ENCODE data around the gene MTA3.

MTA3 gene

GRCh38 chr2:42653039-42653438 is 84.6 kb downstream of the MTA3 start:
- H3K27ac ChIP-seq: no peak overlapping the region
- DNase-seq (ENCODE audit: low read depth, low spot score): no peak

- H3K27ac ChIP-seq: no peak overlapping the region
- DNase-seq (ENCODE audit: low read depth, low spot score): no peak
Measured at GRCh38 chr2:42653908-42654445, 85.5 kb downstream of the MTA3 start.

- DNase-seq (ENCODE audit: low read depth, low spot score): no peak
- no peak overlapping the region for H3K27ac ChIP-seq
Measured at GRCh38 chr2:42658306-42658705, 89.9 kb downstream of the MTA3 start.

DNA sequence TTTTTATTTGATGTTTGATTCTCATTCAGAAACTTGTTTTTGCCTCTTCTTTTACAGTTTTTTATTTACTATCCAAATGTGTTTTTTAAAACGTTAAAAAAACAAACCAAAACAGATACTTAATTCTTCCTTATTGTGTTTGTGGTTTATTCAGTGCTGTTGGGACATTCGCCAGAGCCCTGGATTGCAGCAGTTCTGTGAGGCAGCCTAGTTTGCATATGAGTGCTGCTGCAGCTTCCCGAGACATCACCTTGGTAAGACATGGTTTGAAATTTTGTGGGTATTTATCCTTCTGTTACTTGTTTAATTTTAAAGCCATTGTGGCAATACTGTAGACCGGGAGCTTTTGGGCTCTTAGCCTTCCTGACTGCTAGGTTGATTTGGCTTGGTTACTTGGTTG is 91.2 kb downstream of the MTA3 start:
- DNase-seq (ENCODE audit: low read depth, low spot score): no peak

GRCh38 chr2:42663106-42663780 is 94.8 kb downstream of the MTA3 start:
- H3K27ac ChIP-seq: no peak overlapping the region
- peak; percentile 2 for DNase-seq (ENCODE audit: low read depth, low spot score)

More for the DNA sequence above, 91.2 kb downstream of the MTA3 start:
- H3K27ac ChIP-seq: no peak overlapping the region

- H3K27ac ChIP-seq: no peak overlapping the region
- DNase-seq (ENCODE audit: low read depth, low spot score): no peak
Measured at GRCh38 chr2:42663828-42664227, 95.4 kb downstream of the MTA3 start.

- DNase-seq (ENCODE audit: low read depth, low spot score): no peak
- H3K27ac ChIP-seq: no peak overlapping the region
Measured at GRCh38 chr2:42673989-42674579, 105.7 kb downstream of the MTA3 start.

DNA sequence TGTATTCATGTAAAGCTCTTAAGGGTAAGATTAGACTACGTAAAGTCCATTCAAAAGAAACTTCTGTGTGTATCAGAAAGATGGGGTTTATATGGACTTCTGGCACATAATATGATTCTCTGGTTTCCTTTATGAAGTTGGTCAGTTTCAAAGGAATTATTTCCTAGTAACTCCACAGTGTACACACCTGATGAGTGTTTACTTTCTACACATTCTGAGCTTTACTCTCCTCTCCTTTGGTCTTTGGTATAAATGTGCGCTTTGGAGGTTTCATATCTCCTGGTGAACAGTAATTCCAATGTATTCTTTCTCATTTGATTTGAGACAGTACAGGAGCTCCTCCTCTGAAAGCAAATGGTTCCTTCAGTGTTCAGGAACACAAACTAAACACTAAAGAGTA is 107.4 kb downstream of the MTA3 start:
- DNase-seq (ENCODE audit: low read depth, low spot score): no peak
- H3K27ac ChIP-seq: no peak overlapping the region

GRCh38 chr2:42685303-42685702 is 116.9 kb downstream of the MTA3 start:
- no peak for DNase-seq (ENCODE audit: low read depth, low spot score)
- H3K27ac ChIP-seq: no peak overlapping the region

GRCh38 chr2:42693013-42693615 is 124.7 kb downstream of the MTA3 start:
- H3K27ac ChIP-seq: no peak overlapping the region
- no peak for DNase-seq (ENCODE audit: low read depth, low spot score)

- no peak overlapping the region for H3K27ac ChIP-seq
- no peak for DNase-seq (ENCODE audit: low read depth, low spot score)
Measured at GRCh38 chr2:42693688-42694479, 125.5 kb downstream of the MTA3 start.

- DNase-seq (ENCODE audit: low read depth, low spot score): no peak
- H3K27ac ChIP-seq: no peak overlapping the region
Measured at GRCh38 chr2:42696987-42697386, 128.6 kb downstream of the MTA3 start.

DNA sequence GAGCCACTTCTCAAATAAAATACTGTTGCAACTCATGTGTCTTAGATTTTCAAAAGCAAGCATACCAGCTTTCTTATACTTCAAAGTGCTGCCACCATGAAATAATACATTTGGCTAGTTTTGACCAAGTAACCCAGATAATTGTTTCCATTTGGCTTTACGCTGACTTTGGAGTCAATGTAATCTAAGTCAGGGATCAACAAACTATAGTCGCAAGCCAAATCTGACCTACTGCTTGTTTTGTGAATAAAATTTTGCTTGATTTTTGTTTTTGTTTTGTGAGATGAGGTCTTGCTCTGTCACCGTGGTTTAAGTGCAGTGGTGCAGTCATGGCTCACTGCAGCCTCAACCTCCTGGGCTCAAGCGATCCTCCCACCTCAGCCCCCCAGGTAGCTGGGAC is 130.5 kb downstream of the MTA3 start:
- DNase-seq (ENCODE audit: low read depth, low spot score): no peak
- H3K27ac ChIP-seq: no peak overlapping the region

- no peak overlapping the region for H3K27ac ChIP-seq
- no peak for DNase-seq (ENCODE audit: low read depth, low spot score)
Measured at GRCh38 chr2:42706836-42707235, 138.4 kb downstream of the MTA3 start.

DNA sequence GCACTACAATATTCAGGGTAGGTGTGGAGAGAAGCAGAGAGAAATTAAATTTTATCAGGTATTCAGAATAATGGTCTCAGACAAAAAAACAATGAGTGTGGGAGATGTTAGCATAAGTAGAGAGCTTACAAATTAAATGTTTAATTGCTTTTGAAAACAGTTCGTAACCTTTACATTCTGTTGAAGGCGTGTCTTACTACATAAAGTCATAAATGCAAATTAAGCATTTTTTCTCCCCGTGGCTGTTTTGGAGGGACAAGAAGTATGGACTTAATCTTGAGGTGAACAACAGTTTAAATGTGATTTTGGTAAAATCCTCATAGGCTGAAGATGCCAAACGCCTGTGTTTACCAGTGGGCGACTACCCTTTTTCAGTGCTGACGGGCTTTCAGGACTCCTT is 139.7 kb downstream of the MTA3 start:
- DNase-seq (ENCODE audit: low read depth, low spot score): no peak
- H3K27ac ChIP-seq: no peak overlapping the region

DNA sequence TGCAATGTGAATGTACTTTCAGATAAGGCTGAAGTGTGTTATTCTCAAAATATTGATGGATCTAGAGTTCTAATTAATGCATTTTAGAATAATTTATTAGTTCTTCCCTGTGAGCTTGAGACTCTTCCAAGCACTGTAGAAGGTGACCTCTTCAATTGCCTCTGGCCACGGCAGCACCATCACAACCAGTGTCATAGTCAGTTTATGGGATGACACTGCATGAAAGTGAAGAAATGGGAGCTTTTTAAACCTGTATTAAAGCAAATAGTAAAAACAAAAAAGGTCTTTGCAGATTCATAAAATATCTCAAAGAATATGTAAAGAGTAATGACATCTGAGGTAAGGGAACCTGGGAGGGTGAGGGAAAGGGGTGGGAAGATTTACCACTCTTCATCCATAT is 143.5 kb downstream of the MTA3 start:
- no peak overlapping the region for H3K27ac ChIP-seq
- DNase-seq (ENCODE audit: low read depth, low spot score): no peak

- no peak overlapping the region for H3K27ac ChIP-seq
- no peak for DNase-seq (ENCODE audit: low read depth, low spot score)
Measured at GRCh38 chr2:42712934-42713333, 144.5 kb downstream of the MTA3 start.

DNA sequence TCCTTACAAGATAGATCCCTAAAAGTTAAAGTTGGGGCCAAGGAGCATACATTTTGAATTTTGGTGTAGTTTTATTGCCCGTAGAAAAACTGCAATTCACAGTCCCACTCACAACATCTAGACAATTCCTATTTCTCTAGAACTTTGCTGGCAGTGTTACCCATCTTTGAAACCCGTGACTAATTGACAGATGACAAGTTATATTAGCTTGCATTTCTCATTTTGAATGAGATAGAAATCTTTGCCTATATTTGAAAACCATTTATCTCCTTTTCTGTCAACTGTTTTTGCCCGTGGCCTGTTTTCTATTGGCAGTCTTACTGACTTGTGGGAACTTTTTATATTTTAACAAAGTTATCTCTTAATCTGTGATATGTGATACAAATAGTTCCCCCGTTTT is 145.5 kb downstream of the MTA3 start:
- DNase-seq (ENCODE audit: low read depth, low spot score): no peak
- no peak overlapping the region for H3K27ac ChIP-seq

DNA sequence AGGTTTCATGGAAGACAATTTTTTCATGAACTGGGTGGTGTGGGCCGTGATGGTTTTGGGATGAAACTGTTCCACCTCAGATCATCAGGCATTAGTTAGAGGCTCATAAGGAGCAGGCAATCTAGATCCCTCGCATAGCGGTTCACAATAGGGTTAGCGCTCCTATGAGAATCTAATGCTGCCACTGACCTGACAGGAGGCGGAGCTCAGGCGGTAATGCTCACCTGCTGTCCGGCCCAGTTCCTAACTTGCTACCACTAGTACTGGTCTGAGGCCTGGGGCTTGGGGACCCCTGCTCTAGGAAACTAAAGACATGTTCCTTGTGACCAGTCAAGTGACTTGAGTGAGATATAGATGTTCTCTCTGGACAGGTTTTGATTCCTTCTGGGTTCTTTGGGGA is 146.3 kb downstream of the MTA3 start:
- no peak for DNase-seq (ENCODE audit: low read depth, low spot score)
- H3K27ac ChIP-seq: no peak overlapping the region

- no peak overlapping the region for H3K27ac ChIP-seq
- DNase-seq (ENCODE audit: low read depth, low spot score): no peak
Measured at GRCh38 chr2:42721898-42722297, 153.5 kb downstream of the MTA3 start.

All from epithelial cell of prostate (primary cell).